ENCODE data around the gene LZTS2. TPM values are rescaled to one million over a fixed set of nuclear protein-coding genes. Genes with fewer than 3 reads are reported as not detected.

LZTS2 gene
- total RNA-seq, 1 experiment from 2014 or later, result 93.0 TPM

GRCh38 chr10:100978901-100979195 is 20.8 kb upstream of the LZTS2 start:
- Histone ChIP-seq H3K27me3 (ENCODE audit: insufficient read depth, low read length) (no peaks in the 10 kb centered on the region), H4K20me1 (ENCODE audit: insufficient read depth) (no peaks in the 10 kb centered on the region), H3K36me3 (ENCODE audit: control insufficient read depth in 1 of 2, insufficient read depth in 2 of 2, low read length in 2 of 2) (peaks cover 4 to 14% of the 10 kb centered on the region in 2 experiments; a peak in 3 of 4 replicates), H2AFZ (ENCODE audit: low read depth, low read length, poor library complexity, severe bottlenecking) (no peak overlapping the region), H3K4me2 (ENCODE audit: low read length) (no peak overlapping the region), H3K9me2 (ENCODE audit: insufficient read depth) (no peaks in the 10 kb centered on the region), H3K9me3 (ENCODE audit: control insufficient read depth in 1 of 2, insufficient read depth in 1 of 2, low read depth in 1 of 2, low read length in 2 of 2) (no peaks in the 10 kb centered on the region), H3K27ac (ENCODE audit: low read depth, low read length) (no peak overlapping the region), H3K4me1 (ENCODE audit: control insufficient read depth in 1 of 2, insufficient read depth in 2 of 2, low read length in 2 of 2) (peaks cover 3 to 8% of the 10 kb centered on the region in 2 experiments; a peak in 3 of 4 replicates), H3K79me2 (ENCODE audit: insufficient read depth, low read length) (no peaks in the 10 kb centered on the region), H3K9ac (ENCODE audit: low read length) (no peak overlapping the region), H3K4me3 (replicated peaks in 1 of 2; ENCODE audit: low read depth in 1 of 2, low read length in 2 of 2) (no peak overlapping the region)
- ChIA-PET POLR2A (no interaction called here), CTCF (no interaction called here), RAD21 (ENCODE audit: low non-redundant PET in 1 of 2, low total read pairs in 2 of 2, uncharacterized antibody in 2 of 2, unreplicated experiment in 2 of 2) (no interaction called here)
- no peak for DNase-seq (ENCODE audit: low read depth, low spot score)
- no peak for TF ChIP-seq ATF3 (IDR thresholded peaks at IDR 0.05)
- TF ChIP-seq FOSL1 (IDR thresholded peaks at IDR 0.05; ENCODE audit: low read depth), result no peak
- no peak for TF ChIP-seq MAX (IDR thresholded peaks at IDR 0.05)
- TF ChIP-seq SP1 (IDR thresholded peaks at IDR 0.05; ENCODE audit: low read depth), result no peak
- no peak for TF ChIP-seq TCF7L2 (IDR thresholded peaks at IDR 0.05; ENCODE audit: borderline replicate concordance, extremely low read depth, insufficient read depth, insufficient read length)
- TF ChIP-seq YY1 (IDR thresholded peaks at IDR 0.05; ENCODE audit: extremely low read depth, insufficient replicate concordance, low read depth, low read length), result no peak
- no peak for TF ChIP-seq CTCF (IDR thresholded peaks at IDR 0.05 in 2 of 3, conservative IDR thresholded peaks at IDR 0.05 in 1 of 3; ENCODE audit: borderline replicate concordance in 1 of 3, insufficient read depth in 1 of 3, low read depth in 2 of 3, low read length in 2 of 3)
- no peak for ATAC-seq
- intact Hi-C loops (cut with micrococcal nuclease), result no loop called here
- no TSS peak for BruUV-seq (replicated peaks)

- BruUV-seq (replicated peaks), result no TSS peak
- CTCF ChIA-PET, result no interaction called here
- no peaks in the 10 kb centered on the region for H3K9me2 ChIP-seq (ENCODE audit: insufficient read depth)
Measured at GRCh38 chr10:100979791-100980272, 19.8 kb upstream of the LZTS2 start.

More at GRCh38 chr10:100979791-100980272, 19.8 kb upstream of the LZTS2 start:
- H3K27ac ChIP-seq (ENCODE audit: low read depth, low read length), result no peak overlapping the region
- H3K4me3 ChIP-seq (replicated peaks in 1 of 2; ENCODE audit: low read depth in 1 of 2, low read length in 2 of 2), result no peak overlapping the region
- no peak for ATAC-seq
- ChIA-PET RAD21 (ENCODE audit: low non-redundant PET in 1 of 2, low total read pairs in 2 of 2, uncharacterized antibody in 2 of 2, unreplicated experiment in 2 of 2) (no interaction called here), POLR2A (no interaction called here)
- no peak overlapping the region for H2AFZ ChIP-seq (ENCODE audit: low read depth, low read length, poor library complexity, severe bottlenecking)
- no peak overlapping the region for H3K4me2 ChIP-seq (ENCODE audit: low read length)
- H3K36me3 ChIP-seq (ENCODE audit: control insufficient read depth in 1 of 2, insufficient read depth in 2 of 2, low read length in 2 of 2), result peaks cover 4 to 14% of the 10 kb centered on the region in 2 experiments; a peak in 3 of 4 replicates
- DNase-seq (ENCODE audit: low read depth, low spot score), result no peak
- H3K79me2 ChIP-seq (ENCODE audit: insufficient read depth, low read length), result no peaks in the 10 kb centered on the region
- TF ChIP-seq CEBPB (IDR thresholded peaks at IDR 0.05; ENCODE audit: low read depth), result no peak
- TF ChIP-seq ATF3 (IDR thresholded peaks at IDR 0.05), result no peak
- no peak for TF ChIP-seq EZH2phosphoT487 (IDR thresholded peaks at IDR 0.05; ENCODE audit: borderline replicate concordance)
- no peak for TF ChIP-seq TCF7L2 (IDR thresholded peaks at IDR 0.05; ENCODE audit: borderline replicate concordance, extremely low read depth, insufficient read depth, insufficient read length)
- no peak for TF ChIP-seq ZBTB33 (IDR thresholded peaks at IDR 0.05; ENCODE audit: extremely low read depth, insufficient replicate concordance, low read length)
- TF ChIP-seq EZH2 (IDR thresholded peaks at IDR 0.05), result no peak
- peaks cover 3 to 8% of the 10 kb centered on the region in 2 experiments; a peak in 3 of 4 replicates for H3K4me1 ChIP-seq (ENCODE audit: control insufficient read depth in 1 of 2, insufficient read depth in 2 of 2, low read length in 2 of 2)
- H4K20me1 ChIP-seq (ENCODE audit: insufficient read depth), result no peaks in the 10 kb centered on the region
- intact Hi-C loops (cut with micrococcal nuclease), result no loop called here
- H3K9ac ChIP-seq (ENCODE audit: low read length), result no peak overlapping the region
- no peaks in the 10 kb centered on the region for H3K27me3 ChIP-seq (ENCODE audit: insufficient read depth, low read length)
- no peaks in the 10 kb centered on the region for H3K9me3 ChIP-seq (ENCODE audit: control insufficient read depth in 1 of 2, insufficient read depth in 1 of 2, low read depth in 1 of 2, low read length in 2 of 2)
